ENCODE data around the gene SERGEF.

The SERGEF gene

GRCh38 chr11:17950644-17951043, 62.2 kb downstream of the SERGEF start:
- no peak for DNase-seq

GRCh38 chr11:17948296-17948695, 64.6 kb downstream of the SERGEF start:
- DNase-seq: no peak

GRCh38 chr11:17939542-17939941, 73.3 kb downstream of the SERGEF start:
- no peak for DNase-seq

- DNase-seq: no peak
Observed at GRCh38 chr11:17936790-17937189, 76.1 kb downstream of the SERGEF start.

- peak; percentile 74 for DNase-seq
Observed at GRCh38 chr11:17934194-17934593, 78.7 kb downstream of the SERGEF start.

GRCh38 chr11:17933708-17934107, 79.1 kb downstream of the SERGEF start:
- DNase-seq: peak; percentile 27

- DNase-seq: no peak
Observed at GRCh38 chr11:17932472-17932871, 80.4 kb downstream of the SERGEF start.

GRCh38 chr11:17931595-17931994, 81.3 kb downstream of the SERGEF start:
- no peak for DNase-seq

GRCh38 chr11:17930544-17931125, 82.2 kb downstream of the SERGEF start:
- peak; percentile 47 for DNase-seq

- DNase-seq: no peak
Observed at GRCh38 chr11:17929171-17929570, 83.7 kb downstream of the SERGEF start.

- DNase-seq: no peak
Observed at GRCh38 chr11:17927681-17928343, 85.0 kb downstream of the SERGEF start.

- DNase-seq: no peak
Observed at GRCh38 chr11:17927041-17927440, 85.8 kb downstream of the SERGEF start.

GRCh38 chr11:17924713-17925112, 88.1 kb downstream of the SERGEF start:
- no peak for DNase-seq

- DNase-seq: no peak
Observed at GRCh38 chr11:17923217-17923616, 89.6 kb downstream of the SERGEF start.

- DNase-seq: no peak
Observed at GRCh38 chr11:17922416-17922788, 90.4 kb downstream of the SERGEF start.

GRCh38 chr11:17921659-17922415, 91.0 kb downstream of the SERGEF start:
- no peak for DNase-seq

- DNase-seq: no peak
Observed at GRCh38 chr11:17918049-17918605, 94.7 kb downstream of the SERGEF start.

- DNase-seq: no peak
Observed at GRCh38 chr11:17917556-17917955, 95.3 kb downstream of the SERGEF start.

GRCh38 chr11:17915500-17916143, 97.2 kb downstream of the SERGEF start:
- DNase-seq: peak; percentile 65

- DNase-seq: no peak
Observed at GRCh38 chr11:17914957-17915356, 97.9 kb downstream of the SERGEF start.

GRCh38 chr11:17907046-17907445, 105.8 kb downstream of the SERGEF start:
- DNase-seq: no peak

GRCh38 chr11:17906436-17906835, 106.4 kb downstream of the SERGEF start:
- DNase-seq: peak; percentile 34

GRCh38 chr11:17905477-17905876, 107.4 kb downstream of the SERGEF start:
- no peak for DNase-seq
